VCaP (cell line): ENCODE measurements around the gene SPRING1.
A peak's percentile ranks its signal among the peaks of the same experiment; 100 is the strongest.

Experiments used
- H3K27ac ChIP-seq: fragments of 450-650 bp; 2 replicates; pipeline ENCODE4 v1.5.1; 2017
- CTCF ChIP-seq: fragments of 450-650 bp; conservative IDR thresholded peaks from 2 replicates; pipeline ENCODE4 v1.5.1; 2017; ENCODE audit warnings: mild to moderate bottlenecking, moderate library complexity

SPRING1 gene

GRCh38 chr12:116773276-116773731, 35.4 kb upstream of the SPRING1 start:
- peak; percentile 23; the same call in 1 of the 2 replicates for TF ChIP-seq CTCF
- no peak overlapping the region for H3K27ac ChIP-seq

- H3K27ac ChIP-seq: no peak overlapping the region
- no peak for TF ChIP-seq CTCF
Measured at GRCh38 chr12:116771651-116772050, 33.8 kb upstream of the SPRING1 start.

- TF ChIP-seq CTCF: no peak
- no peak overlapping the region for H3K27ac ChIP-seq
Measured at GRCh38 chr12:116766746-116767145, 28.9 kb upstream of the SPRING1 start.

- no peak for TF ChIP-seq CTCF
- H3K27ac ChIP-seq: no peak overlapping the region
Measured at GRCh38 chr12:116766285-116766684, 28.4 kb upstream of the SPRING1 start.

- no peak for TF ChIP-seq CTCF
- H3K27ac ChIP-seq: no peak overlapping the region
Measured at GRCh38 chr12:116765271-116765670, 27.4 kb upstream of the SPRING1 start.

GRCh38 chr12:116761499-116761898, 23.6 kb upstream of the SPRING1 start:
- TF ChIP-seq CTCF: no peak
- no peak overlapping the region for H3K27ac ChIP-seq

GRCh38 chr12:116760622-116761020, 22.8 kb upstream of the SPRING1 start:
- no peak for TF ChIP-seq CTCF
- no peak overlapping the region for H3K27ac ChIP-seq
